Fibroblast of gingiva (primary cell): ENCODE data around the gene KCNK6.
"Not testable (repeated sequence)": the region's sequence is repeated elsewhere in the genome, so short reads cannot be mapped to it uniquely, and the experiment has no call there.

Experiments
- DNase-seq: peaks from one replicate; pipeline ENCODE4 v3.0.0-alpha.2; 2011; ENCODE audit warnings: low read depth

Gene KCNK6

DNA sequence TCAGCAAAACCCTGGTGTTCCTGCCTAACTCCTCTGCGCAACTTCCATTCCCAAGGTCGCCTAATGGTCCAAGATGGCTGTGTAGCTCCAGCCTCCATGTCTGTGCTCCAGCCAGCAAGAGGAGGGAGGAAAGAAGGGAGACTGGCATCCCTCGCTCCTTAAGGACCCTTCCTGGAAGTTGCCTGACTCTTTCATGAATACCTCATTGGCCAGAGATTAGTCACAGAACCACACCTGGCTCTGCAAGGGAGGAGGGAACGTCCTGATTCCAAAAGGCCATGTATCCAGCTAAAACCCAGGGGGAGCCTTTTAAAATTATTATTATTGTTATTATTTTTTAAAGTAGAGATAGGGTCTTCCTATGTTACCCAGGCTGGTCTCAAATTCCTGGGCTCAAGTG is 4.8 kb downstream of the KCNK6 start:
- DNase-seq = no peak

DNA sequence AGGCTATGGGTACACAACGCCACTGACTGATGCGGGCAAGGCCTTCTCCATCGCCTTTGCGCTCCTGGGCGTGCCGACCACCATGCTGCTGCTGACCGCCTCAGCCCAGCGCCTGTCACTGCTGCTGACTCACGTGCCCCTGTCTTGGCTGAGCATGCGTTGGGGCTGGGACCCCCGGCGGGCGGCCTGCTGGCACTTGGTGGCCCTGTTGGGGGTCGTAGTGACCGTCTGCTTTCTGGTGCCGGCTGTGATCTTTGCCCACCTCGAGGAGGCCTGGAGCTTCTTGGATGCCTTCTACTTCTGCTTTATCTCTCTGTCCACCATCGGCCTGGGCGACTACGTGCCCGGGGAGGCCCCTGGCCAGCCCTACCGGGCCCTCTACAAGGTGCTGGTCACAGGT is 6.9 kb downstream of the KCNK6 start:
- DNase-seq = no peak

DNA sequence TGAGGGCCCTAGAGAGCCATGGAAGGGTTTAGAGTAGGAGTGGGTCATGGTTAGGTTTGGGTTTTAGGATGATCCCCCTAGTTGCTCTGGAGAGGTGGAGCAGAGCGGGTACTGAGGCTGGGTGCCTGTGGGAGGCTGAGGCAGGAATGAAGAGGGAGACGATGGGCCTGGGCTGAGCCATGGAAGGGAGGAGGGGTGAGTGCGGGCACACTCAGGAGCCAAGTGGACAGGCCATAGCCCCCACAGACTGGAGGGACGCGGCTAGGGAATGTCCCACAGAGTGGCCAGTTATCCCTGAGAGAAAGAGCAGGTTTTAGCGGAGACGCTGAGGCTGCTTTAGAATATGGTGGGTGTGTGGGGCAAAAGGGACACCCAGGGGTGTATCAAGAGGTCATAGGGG is 10.0 kb downstream of the KCNK6 start:
- DNase-seq = no peak

DNA sequence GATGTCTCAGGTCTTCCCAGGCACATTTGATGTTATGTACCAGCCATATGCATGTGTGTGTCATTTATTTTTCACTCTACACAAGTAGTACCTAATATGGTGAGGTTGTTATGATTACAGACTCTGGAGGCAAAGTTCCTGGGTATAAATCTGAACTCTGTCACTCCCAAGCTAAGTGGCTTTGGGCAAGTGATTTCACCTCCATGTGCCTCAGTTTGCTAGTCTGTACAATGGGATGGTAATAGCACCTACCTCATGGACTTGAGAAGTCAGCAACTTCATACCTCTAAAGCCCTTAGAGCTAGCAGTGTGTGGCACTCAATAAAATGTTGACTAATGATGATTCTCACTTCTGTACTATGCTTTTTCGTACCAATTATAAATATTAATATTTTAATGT is 12.1 kb downstream of the KCNK6 start:
- DNase-seq = no peak

DNA sequence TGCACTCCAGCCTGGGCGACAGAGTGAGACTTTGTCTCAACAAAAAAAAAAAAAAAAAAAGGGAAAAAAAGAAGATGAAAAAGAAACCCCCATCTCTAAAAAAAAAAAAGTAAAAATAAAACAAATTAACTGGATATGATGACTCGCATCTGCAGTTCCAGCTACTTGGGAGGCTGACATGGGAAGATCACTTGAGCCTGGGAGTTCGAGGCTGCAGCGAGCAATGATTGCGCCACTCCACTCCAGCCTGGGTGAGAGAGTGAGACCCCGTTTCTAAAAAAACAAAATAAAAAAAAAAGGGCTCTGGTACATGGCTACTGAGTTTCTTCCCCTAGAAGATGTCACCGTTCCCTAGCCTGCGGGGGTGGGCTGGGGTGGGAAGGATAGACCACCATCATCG is 13.6 kb downstream of the KCNK6 start:
- DNase-seq = no peak

DNA sequence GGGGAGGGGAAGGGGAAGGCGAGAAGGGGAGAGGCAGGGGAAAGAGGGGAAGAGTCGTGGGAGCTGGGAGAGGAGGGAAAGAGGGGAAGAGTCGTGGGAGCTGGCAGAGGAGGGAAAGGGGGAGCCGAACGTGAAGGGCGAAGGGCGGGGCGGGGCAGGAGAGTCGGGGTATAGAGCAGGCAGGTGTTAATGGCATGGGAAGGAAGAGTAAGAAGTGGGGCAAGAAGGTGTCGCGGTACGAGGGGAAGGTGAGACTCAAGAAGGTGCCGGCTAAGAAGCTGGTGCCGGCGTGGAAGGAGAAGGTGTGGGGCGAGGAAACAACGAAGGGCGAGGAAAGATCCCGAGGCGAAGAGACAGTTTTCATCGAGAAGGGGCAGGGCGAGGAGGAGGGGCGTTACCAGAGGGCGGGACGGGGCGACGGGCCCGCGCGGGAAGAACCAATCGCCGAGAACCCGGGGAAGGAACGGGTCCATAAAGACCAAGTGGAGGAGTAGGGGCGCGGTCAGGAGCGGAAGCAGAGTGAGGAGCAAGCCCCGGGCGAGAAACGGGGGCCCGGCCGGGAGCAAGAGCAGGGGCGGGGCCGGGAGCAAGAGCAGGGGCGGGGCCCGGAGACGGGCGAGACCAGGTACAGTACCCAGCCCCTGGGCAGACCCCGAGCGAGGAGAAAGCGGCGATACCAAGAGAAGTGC is 16.4 kb downstream of the KCNK6 start:
- peak; percentile 93 for DNase-seq

DNA sequence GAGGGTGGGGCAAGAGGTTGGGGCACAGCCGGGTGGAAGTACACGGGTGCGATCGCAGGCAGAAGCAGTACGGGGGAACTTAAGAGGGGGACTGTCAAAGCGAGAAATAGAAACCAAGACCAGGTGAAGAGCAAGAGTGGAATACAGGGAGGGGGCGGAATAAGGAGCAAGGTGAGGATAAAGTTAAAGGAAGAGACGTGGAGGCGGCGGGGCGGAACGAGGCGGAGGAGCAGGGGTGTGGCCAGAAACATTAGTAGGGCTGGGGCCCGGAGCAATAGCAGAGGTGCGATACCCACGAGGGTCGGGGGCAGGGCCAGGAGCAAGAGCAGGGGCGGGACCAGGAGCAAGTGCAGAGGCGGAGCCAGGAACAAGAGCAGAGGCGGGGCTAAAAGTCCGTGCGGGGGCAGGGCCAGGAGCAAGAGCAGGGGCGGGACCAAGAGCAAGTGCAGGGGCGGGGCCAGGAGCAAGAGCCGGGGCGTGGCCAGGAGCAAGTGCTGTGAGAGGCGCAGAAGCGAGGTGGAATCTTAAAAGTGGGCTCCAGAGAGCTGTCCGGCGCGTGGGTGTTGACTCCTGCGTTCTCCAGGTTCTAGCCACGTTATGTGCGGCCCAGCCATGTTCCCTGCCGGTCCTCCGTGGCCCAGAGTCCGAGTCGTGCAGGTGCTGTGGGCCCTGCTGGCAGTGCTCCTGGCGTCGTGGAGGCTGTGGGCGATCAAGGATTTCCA is 17.2 kb downstream of the KCNK6 start:
- peak; percentile 82 for DNase-seq

DNA sequence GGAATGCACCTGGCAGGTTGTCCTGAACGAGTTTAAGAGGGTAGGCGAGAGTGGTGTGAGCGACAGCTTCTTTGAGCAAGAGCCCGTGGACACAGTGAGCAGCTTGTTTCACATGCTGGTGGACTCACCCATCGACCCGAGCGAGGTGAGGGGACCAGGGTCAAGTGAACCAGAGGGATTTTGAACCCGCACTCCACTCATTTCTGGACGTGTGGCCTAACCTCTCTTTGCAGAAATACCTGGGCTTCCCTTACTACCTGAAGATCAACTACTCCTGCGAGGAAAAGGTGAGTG is 17.7 kb downstream of the KCNK6 start:
- no peak for DNase-seq

DNA sequence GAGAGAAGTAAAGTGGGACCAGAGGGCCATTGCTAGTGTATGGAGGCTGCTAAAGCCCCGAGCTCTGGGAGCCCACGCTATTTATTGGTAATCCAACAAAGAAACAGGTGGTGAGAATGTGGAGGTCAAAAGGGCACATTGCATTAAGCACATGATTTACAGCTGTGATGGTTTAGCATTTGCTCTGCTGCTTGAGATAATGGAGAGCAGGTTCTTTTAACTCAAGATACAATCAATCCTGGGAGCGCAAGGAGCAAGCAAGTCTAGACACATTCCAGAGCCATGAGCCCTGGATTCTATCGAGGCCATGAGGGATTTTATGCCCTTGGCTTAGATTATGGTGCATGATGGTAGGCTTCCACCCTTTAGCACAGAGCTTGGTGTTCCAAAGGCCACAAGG is 19.4 kb downstream of the KCNK6 start:
- not testable (repeated sequence) for DNase-seq

DNA sequence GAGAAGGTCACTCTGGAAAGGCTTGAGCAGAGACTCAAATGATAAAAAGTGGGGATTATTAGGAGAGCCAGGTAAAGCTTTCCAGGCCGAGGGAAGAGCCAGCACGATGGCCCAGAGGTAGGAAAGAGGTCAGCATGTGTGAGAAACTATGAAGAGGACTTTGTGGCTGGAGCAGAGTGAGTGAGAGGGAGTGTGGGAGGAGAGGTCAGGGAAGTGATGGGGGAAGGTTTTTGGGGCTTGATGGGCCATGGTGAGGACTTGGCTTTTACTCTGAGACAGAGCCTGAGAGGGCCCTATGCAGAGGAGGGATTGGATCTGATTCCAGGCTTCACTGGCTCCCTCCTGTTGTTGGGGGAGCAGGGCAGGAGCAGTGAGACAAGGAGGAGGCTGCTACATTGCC is 21.3 kb downstream of the KCNK6 start:
- DNase-seq = no peak

DNA sequence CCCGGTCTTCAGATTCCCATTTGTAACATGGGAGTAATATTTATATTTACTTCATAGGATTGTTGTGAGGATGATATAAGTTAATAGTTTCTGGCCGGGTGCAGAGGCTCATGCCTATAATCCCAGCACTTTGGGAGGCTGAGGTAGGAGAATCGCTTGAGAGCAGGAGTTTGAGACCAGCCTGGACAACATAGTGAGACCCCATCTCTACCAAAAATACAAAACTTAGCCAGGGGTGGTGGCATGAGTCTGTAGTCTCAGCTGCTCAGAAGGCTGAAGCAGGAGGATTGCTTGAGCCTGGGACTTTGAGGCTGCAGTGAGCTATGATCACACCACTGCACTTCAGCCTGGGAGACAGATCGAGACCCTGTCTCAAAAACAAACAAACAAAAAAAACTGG is 27.2 kb downstream of the KCNK6 start:
- no peak for DNase-seq

DNA sequence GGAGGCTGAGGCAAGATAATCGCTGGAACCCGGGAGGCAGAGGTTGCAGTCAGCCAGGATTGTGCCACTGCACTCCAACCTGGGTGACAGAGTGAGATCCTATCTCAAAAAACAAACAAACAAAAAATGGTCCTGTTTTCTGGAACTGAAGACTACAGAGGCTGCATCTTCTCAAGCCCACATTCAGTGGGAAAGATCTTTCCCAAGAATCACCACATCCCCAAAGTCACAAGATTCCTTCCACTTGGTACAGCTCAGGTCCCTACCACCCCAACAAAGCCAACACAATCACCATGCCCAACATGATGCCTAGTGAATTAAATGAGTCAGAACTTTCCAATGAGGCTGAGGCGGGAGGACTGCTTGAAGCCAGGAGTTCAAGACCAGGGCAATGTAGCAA is 31.2 kb downstream of the KCNK6 start:
- no peak for DNase-seq

DNA sequence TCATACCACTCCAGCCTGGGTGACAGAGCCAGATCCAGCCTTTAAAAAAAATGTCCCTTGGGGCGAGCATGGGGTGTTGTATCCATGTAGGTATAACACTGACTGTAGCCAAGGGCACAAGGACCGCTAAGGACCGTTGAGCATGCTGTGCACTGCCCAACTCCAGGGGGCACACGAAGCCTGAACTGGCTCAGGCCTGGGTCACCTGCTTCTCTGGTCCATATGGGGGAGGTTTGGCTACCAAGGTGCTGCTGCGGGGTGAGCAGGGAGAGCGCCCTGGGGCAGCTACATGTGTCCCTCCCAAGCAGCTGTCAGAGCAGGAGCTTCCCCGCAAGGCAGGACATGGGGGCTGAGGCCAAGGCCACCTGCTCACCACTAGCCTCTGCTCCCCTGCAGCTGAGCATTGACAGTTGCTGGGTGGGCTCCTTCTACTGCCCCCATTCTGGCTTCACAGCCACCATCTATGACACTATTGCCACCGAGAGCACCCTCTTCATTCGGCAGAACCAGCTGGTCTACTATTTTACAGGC is 32.3 kb downstream of the KCNK6 start:
- DNase-seq = no peak

DNA sequence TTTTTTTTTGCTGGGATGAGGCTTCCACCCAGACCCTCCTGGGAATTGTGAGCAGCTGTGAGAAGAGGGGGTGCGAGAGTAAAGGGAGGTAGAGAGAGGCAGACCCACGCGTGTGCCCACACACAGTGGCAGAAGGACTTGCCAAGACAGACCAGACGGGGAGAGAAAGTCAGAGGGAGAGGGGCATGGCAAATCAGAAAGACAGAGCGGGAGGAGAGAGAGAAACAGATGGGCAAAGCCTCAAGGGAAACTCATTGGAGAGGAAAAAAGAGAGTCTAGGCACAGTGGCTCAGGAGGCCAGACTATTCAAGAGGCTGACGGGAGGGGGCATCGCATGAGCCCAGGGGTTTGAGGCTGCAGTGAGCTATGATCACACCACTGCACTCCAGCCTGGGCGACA is 33.0 kb downstream of the KCNK6 start:
- DNase-seq = no peak

DNA sequence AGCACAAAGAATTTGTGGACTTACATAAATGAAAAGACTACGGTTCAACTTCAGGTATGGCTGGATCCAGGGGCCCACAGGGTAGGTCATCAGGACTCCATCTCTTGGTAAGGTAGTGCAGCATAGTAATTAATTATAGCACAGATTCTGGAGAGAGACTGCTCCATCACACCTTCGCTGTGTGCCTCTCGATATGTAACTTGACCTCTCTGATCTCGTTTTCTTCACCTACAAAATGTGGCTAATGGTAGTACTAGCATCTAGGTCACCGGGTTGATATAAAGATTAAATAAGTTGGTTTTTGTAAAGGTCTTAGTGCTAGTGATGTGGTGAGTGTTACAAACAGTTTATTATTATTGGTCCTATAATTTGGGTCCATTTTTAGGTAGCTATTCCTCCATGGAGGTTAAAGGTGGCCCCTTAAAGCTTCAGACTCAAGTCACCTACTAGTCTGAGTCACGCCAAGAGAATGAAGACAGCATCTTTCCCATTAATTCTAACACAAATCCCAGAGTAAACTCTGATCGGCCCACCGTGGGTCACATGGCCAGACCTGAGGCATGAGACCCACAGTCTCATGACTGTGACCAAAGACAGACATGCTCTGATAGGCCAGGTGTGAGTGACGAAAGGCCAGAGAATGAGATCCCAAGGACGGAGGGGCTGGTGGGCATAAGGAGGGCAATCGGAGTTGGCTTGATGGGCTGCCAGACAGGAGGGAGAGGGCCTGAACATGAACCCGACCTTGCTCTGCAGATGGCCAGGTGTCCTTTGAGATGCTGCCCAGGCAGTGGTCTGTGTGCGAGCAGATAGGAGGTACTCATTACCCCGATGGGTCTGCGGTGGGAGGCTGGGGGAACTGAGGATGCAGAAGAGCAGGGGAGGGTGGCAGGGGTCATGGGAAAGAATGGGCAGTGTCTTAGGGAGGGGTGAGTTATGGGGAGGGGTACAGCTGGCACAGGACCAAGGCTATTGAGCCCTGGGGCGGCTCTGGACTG is 36.4 kb downstream of the KCNK6 start:
- no peak for DNase-seq

DNA sequence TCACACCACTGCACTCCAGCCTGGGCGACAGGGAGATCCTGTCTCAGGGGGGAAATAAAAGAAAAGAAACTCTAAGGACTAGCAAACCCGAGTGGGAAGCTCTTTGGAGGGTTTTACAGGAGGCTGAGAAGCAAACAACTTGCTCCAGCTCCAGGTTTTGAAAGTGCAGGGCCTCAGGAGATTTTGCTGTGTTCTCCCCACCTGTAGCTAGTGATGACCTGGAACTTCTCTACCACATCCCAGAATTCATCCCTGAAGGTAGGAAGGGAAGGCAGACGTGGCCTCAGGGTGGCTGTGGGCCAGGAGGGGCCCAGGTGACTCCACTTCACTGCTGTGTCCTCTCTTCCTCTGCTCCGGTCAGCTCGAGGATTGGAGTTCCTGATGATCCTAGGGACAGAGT is 38.4 kb downstream of the KCNK6 start:
- DNase-seq = no peak

DNA sequence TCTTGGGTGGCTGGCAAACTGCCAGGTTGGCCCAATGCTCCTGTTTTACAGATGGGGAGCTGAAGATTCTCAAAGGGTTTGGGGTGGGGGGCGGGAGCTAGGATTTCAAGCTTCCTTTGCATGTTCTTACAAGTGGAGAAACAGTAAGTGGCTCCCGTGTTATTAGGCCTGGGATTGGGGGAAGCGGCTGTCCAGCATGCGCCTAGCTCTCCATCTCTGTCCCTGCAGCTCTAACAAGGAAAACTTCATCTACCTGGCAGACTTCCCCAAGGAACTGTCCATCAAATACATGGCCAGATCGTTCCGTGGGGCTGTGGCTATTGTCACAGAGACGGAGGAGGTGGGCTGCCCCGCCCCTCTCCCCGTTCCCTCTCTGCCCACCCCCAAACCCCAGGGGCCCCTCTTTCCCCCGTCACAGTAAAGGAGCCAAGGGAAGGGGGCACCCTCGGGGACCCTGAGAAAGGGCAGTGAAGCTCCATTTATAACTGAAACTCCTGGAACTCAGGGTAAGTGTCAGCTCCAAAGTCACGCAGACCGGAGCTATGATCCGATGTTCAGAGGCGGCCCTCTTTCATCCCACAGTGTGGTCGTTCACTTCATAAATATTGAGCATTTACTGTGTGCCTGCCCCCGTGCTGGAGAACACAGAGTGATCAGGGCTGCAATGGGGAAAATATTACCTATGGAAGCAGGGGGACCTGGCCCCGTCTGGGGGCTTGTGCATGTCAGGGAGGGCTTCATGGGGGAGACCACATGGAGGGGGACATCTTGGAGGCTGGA is 39.8 kb downstream of the KCNK6 start:
- DNase-seq = no peak

DNA sequence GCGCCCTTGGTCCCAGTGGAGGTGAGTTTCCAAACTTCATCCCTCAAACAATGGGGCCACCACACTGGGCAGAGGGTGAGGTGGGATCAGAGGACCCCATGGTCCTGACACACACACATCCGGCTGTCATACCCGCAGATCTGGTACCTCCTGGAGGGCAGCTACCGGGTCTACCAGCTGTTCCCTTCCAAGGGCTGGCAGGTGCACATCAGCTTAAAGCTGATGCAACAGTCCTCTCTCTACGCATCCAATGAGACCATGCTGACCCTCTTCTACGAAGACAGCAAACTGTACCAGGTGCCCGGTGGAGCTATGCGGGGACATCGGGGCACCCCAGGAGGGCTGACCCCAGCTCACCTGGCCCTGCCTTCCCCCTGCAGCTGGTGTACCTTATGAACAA is 40.7 kb downstream of the KCNK6 start:
- no peak for DNase-seq

DNA sequence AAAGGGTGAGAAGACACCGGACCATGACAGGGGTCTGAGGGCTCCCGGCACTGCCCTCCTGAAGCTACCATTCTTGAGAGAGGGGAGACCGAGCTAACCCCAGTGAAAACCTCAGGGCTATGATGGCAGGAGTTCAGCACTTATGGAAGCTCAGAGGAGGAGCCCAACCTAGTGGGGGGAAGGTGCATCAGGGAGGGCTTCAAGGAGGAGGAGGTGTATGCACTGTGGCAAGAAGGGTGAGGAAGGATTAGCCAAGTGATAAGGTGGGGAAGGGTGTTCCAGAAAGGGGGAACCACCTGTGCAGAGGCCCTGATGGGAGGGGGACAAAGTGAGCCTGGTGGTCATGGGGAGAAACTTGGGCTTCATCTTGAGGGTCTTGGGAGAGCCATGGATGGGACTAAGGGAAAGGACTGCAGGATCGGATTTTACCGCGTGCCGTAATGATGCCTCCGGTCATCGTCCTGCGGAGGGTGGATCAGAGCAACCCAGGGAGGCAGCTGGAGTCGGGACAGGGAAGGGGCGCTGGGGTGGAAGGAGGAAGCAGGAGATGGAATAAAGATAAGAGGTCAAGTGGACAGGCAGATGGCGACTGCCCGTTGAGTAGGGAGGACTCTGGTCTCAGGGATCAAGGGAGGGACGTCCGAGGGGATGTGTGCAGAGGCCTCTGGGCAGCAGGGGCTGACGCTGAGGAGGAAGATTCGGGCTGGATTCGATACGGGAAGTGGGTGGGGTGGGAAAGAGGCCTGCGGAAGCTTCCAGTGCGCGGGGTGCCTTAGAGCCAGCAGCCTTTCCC is 41.4 kb downstream of the KCNK6 start:
- DNase-seq = no peak

DNA sequence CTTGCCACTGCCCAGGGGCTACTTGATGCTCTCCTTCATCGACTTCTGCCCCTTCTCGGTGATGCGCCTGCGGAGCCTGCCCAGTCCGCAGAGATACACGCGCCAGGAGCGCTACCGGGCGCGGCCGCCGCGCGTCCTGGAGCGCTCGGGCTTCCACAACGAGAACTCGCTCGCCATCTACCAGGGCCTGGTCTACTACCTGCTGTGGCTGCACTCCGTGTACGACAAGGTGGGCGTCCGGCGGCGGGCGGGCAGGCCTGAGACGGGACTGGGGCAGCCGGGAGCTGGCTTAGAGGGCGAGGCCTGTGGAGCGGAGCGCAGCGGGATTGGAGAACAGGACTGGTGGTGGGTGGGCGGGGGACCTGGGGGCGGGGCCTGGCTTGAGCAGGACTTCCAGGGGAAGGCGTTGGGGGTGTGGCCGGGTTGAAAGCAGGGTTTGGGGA is 42.0 kb downstream of the KCNK6 start:
- peak; percentile 49 for DNase-seq
